C4-2B (cell line): Measurements from ENCODE around the gene KIAA0753.

Source experiments
- ZFX ChIP-seq: fragments of 450-650 bp; IDR thresholded peaks from 2 replicates; pipeline ENCODE4 v1.6.1; 2017
- TF ChIP-seq, protein P1 (sequence below): fragments of 450-650 bp; conservative IDR thresholded peaks from 2 replicates; pipeline ENCODE4 v1.5.1; 2017; ENCODE audit warnings: mild to moderate bottlenecking

DNA sequence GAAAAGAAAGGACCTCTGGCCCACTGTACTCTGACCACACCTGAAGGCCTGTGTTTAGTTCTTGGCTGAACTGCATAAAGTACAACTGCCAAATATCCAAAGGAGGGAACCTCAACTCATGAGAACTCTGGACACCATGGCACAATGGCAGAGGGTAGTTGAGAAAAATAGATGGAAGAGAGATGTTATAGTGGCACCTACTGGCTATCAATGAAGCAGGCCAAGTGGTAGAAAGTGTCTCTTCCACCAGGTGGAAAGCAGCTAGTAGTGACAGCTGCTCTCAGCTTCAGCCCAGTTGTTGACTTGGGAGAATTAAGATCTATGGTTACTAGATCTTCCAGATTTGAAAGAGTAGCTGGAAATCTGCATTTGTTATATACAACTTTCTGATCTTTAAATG lies 7.7 kb upstream of the KIAA0753 start:
- TF ChIP-seq, protein P1, sequence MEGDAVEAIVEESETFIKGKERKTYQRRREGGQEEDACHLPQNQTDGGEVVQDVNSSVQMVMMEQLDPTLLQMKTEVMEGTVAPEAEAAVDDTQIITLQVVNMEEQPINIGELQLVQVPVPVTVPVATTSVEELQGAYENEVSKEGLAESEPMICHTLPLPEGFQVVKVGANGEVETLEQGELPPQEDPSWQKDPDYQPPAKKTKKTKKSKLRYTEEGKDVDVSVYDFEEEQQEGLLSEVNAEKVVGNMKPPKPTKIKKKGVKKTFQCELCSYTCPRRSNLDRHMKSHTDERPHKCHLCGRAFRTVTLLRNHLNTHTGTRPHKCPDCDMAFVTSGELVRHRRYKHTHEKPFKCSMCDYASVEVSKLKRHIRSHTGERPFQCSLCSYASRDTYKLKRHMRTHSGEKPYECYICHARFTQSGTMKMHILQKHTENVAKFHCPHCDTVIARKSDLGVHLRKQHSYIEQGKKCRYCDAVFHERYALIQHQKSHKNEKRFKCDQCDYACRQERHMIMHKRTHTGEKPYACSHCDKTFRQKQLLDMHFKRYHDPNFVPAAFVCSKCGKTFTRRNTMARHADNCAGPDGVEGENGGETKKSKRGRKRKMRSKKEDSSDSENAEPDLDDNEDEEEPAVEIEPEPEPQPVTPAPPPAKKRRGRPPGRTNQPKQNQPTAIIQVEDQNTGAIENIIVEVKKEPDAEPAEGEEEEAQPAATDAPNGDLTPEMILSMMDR, result peak; percentile 36
- no peak for TF ChIP-seq ZFX
